Measurements from ENCODE around the gene ARHGAP26.
A peak's percentile ranks its signal among the peaks of the same experiment; 100 is the strongest.
"Not testable (repeated sequence)": the region's sequence is repeated elsewhere in the genome, so short reads cannot be mapped to it uniquely, and the experiment has no call there.

The ARHGAP26 gene

GRCh38 chr5:142979636-142980035, 209.5 kb downstream of the ARHGAP26 start:
- peak overlapping the region in 1 of 21 experiments; percentile 49 for H3K27ac ChIP-seq
- no peak overlapping the region for H3K4me3 ChIP-seq

- no peak overlapping the region for H3K4me3 ChIP-seq
- peak overlapping the region in 19 of 21 experiments; percentile 7 to 82 (median 66) for H3K27ac ChIP-seq
These were observed 211.3 kb downstream of the ARHGAP26 start for GRCh38 chr5:142981475-142981874.

- Histone ChIP-seq H3K27ac (peak overlapping the region in 20 of 21 experiments; percentile 7 to 82 (median 66)), H3K4me3 (no peak overlapping the region)
These were observed 212.0 kb downstream of the ARHGAP26 start for GRCh38 chr5:142981886-142982820.

GRCh38 chr5:142982821-142983200, 212.6 kb downstream of the ARHGAP26 start:
- H3K4me3 ChIP-seq: no peak overlapping the region
- H3K27ac ChIP-seq: peak overlapping the region in 13 of 21 experiments; percentile 41 to 82 (median 66)

- Histone ChIP-seq H3K27ac (no peak overlapping the region), H3K4me3 (no peak overlapping the region)
These were observed 213.8 kb downstream of the ARHGAP26 start for GRCh38 chr5:142984011-142984410.

- Histone ChIP-seq H3K27ac (no peak overlapping the region), H3K4me3 (no peak overlapping the region)
These were observed 214.3 kb downstream of the ARHGAP26 start for GRCh38 chr5:142984525-142984924.

GRCh38 chr5:142989270-142989669, 219.1 kb downstream of the ARHGAP26 start:
- H3K4me3 ChIP-seq, H3K27ac ChIP-seq: not testable (repeated sequence)

- H3K27ac ChIP-seq, H3K4me3 ChIP-seq: not testable (repeated sequence)
These were observed 219.9 kb downstream of the ARHGAP26 start for GRCh38 chr5:142990073-142990472.

- no peak overlapping the region for H3K27ac ChIP-seq
- H3K4me3 ChIP-seq: no peak overlapping the region
These were observed 224.0 kb downstream of the ARHGAP26 start for GRCh38 chr5:142994218-142994617.

GRCh38 chr5:142995621-142996020, 225.4 kb downstream of the ARHGAP26 start:
- H3K4me3 ChIP-seq: not testable (repeated sequence)
- peak overlapping the region in 1 of 21 experiments; percentile 2 for H3K27ac ChIP-seq

GRCh38 chr5:142997591-142997990, 227.4 kb downstream of the ARHGAP26 start:
- Histone ChIP-seq H3K27ac (no peak overlapping the region), H3K4me3 (no peak overlapping the region)

- Histone ChIP-seq H3K4me3 (no peak overlapping the region), H3K27ac (no peak overlapping the region)
These were observed 228.3 kb downstream of the ARHGAP26 start for GRCh38 chr5:142998316-142999020.

GRCh38 chr5:143000551-143000950, 230.4 kb downstream of the ARHGAP26 start:
- H3K4me3 ChIP-seq, H3K27ac ChIP-seq: not testable (repeated sequence)

- Histone ChIP-seq H3K4me3 (no peak overlapping the region), H3K27ac (peak overlapping the region in 20 of 21 experiments; percentile 1 to 90 (median 72))
These were observed 231.7 kb downstream of the ARHGAP26 start for GRCh38 chr5:143001764-143002351.

GRCh38 chr5:143002459-143003327, 232.5 kb downstream of the ARHGAP26 start:
- H3K4me3 ChIP-seq: no peak overlapping the region

GRCh38 chr5:143003328-143003636, 233.1 kb downstream of the ARHGAP26 start:
- H3K27ac ChIP-seq: peak overlapping the region; percentile 9 to 90 (median 72)
- no peak overlapping the region for H3K4me3 ChIP-seq

More at GRCh38 chr5:143002459-143003327, 232.5 kb downstream of the ARHGAP26 start:
- H3K27ac ChIP-seq: peak overlapping the region; percentile 11 to 90 (median 72)

GRCh38 chr5:143004361-143005145, 234.4 kb downstream of the ARHGAP26 start:
- Histone ChIP-seq H3K27ac (peak overlapping the region in 8 of 21 experiments; percentile 3 to 87 (median 36)), H3K4me3 (no peak overlapping the region)

- Histone ChIP-seq H3K27ac (peak overlapping the region in 11 of 21 experiments; percentile 5 to 68 (median 36)), H3K4me3 (no peak overlapping the region)
These were observed 236.3 kb downstream of the ARHGAP26 start for GRCh38 chr5:143006501-143006900.

- Histone ChIP-seq H3K27ac (peak overlapping the region in 8 of 21 experiments; percentile 44 to 71 (median 58)), H3K4me3 (no peak overlapping the region)
These were observed 237.9 kb downstream of the ARHGAP26 start for GRCh38 chr5:143008032-143008431.
